PFSK-1 (cell line): ENCODE measurements around the gene DRICH1.

Experiments
- FOXP2 ChIP-seq: optimal IDR thresholded peaks from 2 replicates; pipeline ENCODE3; 2011; ENCODE audit warnings: borderline replicate concordance, control low read depth, inconsistent platforms; ENCODE audit not compliant: insufficient read depth; ENCODE audit errors: extremely low read length, extremely low read depth
- POLR2AphosphoS5 ChIP-seq: IDR thresholded peaks from 2 replicates; pipeline ENCODE4 v1.6.1; 2012; ENCODE audit warnings: low read depth, mild to moderate bottlenecking, control low read depth, low read length, moderate library complexity
- SIN3A ChIP-seq: IDR thresholded peaks from 2 replicates; pipeline ENCODE4 v1.6.1; 2012; ENCODE audit warnings: mild to moderate bottlenecking, low read length, moderate library complexity, borderline replicate concordance; ENCODE audit not compliant: insufficient read depth
- TAF1 ChIP-seq: IDR thresholded peaks from 2 replicates; pipeline ENCODE4 v1.6.1; 2012; ENCODE audit warnings: low read length, control low read depth, borderline replicate concordance; ENCODE audit not compliant: insufficient read depth
- TF ChIP-seq, protein P1 (sequence below), 2 experiments: IDR thresholded peaks; 2 replicates each; pipeline versions ENCODE4 v1.6.1 to v1.8.0; 2011 to 2012; ENCODE audit warnings: low read depth in 2 of 2, low read length in 2 of 2, control low read depth in 1 of 2, inconsistent platforms in 1 of 2, mild to moderate bottlenecking in 1 of 2, moderate library complexity in 1 of 2; ENCODE audit not compliant: insufficient read depth in 1 of 2

DRICH1 gene

GRCh38 chr22:23673050-23673620, 41.0 kb upstream of the DRICH1 start:
- TF ChIP-seq, protein P1, sequence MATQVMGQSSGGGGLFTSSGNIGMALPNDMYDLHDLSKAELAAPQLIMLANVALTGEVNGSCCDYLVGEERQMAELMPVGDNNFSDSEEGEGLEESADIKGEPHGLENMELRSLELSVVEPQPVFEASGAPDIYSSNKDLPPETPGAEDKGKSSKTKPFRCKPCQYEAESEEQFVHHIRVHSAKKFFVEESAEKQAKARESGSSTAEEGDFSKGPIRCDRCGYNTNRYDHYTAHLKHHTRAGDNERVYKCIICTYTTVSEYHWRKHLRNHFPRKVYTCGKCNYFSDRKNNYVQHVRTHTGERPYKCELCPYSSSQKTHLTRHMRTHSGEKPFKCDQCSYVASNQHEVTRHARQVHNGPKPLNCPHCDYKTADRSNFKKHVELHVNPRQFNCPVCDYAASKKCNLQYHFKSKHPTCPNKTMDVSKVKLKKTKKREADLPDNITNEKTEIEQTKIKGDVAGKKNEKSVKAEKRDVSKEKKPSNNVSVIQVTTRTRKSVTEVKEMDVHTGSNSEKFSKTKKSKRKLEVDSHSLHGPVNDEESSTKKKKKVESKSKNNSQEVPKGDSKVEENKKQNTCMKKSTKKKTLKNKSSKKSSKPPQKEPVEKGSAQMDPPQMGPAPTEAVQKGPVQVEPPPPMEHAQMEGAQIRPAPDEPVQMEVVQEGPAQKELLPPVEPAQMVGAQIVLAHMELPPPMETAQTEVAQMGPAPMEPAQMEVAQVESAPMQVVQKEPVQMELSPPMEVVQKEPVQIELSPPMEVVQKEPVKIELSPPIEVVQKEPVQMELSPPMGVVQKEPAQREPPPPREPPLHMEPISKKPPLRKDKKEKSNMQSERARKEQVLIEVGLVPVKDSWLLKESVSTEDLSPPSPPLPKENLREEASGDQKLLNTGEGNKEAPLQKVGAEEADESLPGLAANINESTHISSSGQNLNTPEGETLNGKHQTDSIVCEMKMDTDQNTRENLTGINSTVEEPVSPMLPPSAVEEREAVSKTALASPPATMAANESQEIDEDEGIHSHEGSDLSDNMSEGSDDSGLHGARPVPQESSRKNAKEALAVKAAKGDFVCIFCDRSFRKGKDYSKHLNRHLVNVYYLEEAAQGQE (IDR thresholded peaks at IDR 0.05; ENCODE audit: insufficient read depth in 1 of 2, low read depth in 2 of 2, low read length in 2 of 2), result no peak
- TF ChIP-seq FOXP2, result no peak
- TF ChIP-seq SIN3A, result no peak
- TF ChIP-seq POLR2AphosphoS5, result no peak
- TF ChIP-seq TAF1, result no peak

- TF ChIP-seq, protein P1 (IDR thresholded peaks at IDR 0.05; ENCODE audit: insufficient read depth in 1 of 2, low read depth in 2 of 2, low read length in 2 of 2), result no peak
- TF ChIP-seq SIN3A (no peak), POLR2AphosphoS5 (no peak), TAF1 (no peak), FOXP2 (no peak)
These were observed 38.5 kb upstream of the DRICH1 start for GRCh38 chr22:23670378-23671295.

DNA sequence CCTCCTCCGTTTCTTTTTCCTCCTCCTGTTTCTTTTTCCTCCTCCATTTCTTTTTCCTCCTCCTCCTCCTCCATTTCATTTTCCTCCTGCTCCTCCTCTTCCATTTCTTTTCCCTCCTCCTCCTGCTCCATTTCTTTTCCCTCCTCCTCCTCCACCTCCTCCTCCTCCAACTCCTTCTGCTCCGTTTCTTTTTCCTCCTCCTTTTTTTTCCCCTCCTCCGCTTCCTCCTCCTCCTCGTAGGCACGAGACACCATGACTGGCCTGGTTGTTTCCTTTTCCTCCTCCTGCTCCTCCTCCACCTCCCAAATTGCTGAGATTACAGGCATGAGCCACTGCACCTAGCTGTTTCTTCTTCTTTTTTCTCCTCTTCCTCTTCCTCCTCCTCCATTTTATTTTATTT, 25.6 kb upstream of the DRICH1 start:
- TF ChIP-seq POLR2AphosphoS5, result no peak

- TF ChIP-seq, protein P1 (IDR thresholded peaks at IDR 0.05; ENCODE audit: insufficient read depth in 1 of 2, low read depth in 2 of 2, low read length in 2 of 2), result no peak
- TF ChIP-seq POLR2AphosphoS5 (no peak), FOXP2 (no peak), TAF1 (no peak), SIN3A (no peak)
These were observed 23.9 kb upstream of the DRICH1 start for GRCh38 chr22:23655891-23656475.

- TF ChIP-seq, protein P1 (IDR thresholded peaks at IDR 0.05; ENCODE audit: insufficient read depth in 1 of 2, low read depth in 2 of 2, low read length in 2 of 2), result no peak
- TF ChIP-seq SIN3A, result no peak
- no peak for TF ChIP-seq FOXP2
- no peak for TF ChIP-seq TAF1
- TF ChIP-seq POLR2AphosphoS5, result no peak
These were observed 20.6 kb upstream of the DRICH1 start for GRCh38 chr22:23652711-23653110.
